Astrocyte (in vitro differentiated cells and primary cell): ENCODE measurements around the gene SLC9A9. TPM values are rescaled to one million over a fixed set of nuclear protein-coding genes. Genes with fewer than 3 reads are reported as not detected.

Source experiments
- DNase-seq: peaks from one replicate; pipeline ENCODE4 v3.0.0-alpha.2; 2010; ENCODE audit warnings: low read depth
- FAIRE-seq: peaks from 2 replicates; lab custom pipeline; 2011; peaks lifted over from hg19 to GRCh38; lab: Jason Lieb, UNC
- H2AFZ ChIP-seq: 2 replicates; pipeline ENCODE4 v1.6.0; 2012; ENCODE audit warnings: low read depth, low read length, inconsistent platforms
- H3K27ac ChIP-seq: 2 replicates; pipeline ENCODE4 v1.5.1; 2011; ENCODE audit warnings: low read depth, low read length, inconsistent platforms
- H3K27me3 ChIP-seq: 2 replicates; pipeline ENCODE4 v1.6.0; 2011; ENCODE audit warnings: low read length, inconsistent platforms; ENCODE audit not compliant: insufficient read depth
- H3K36me3 ChIP-seq: 2 replicates; pipeline ENCODE4 v1.5.1; 2011; ENCODE audit warnings: low read length, inconsistent platforms; ENCODE audit not compliant: insufficient read depth
- H3K4me1 ChIP-seq: 2 replicates; pipeline ENCODE4 v1.5.1; 2011; ENCODE audit warnings: low read length, inconsistent platforms; ENCODE audit not compliant: insufficient read depth
- H3K4me2 ChIP-seq: 2 replicates; pipeline ENCODE4 v1.6.0; 2012; ENCODE audit warnings: low read length, inconsistent platforms
- H3K4me3 ChIP-seq: 2 replicates; pipeline ENCODE4 v1.5.1; 2011; ENCODE audit warnings: low read depth, mild to moderate bottlenecking, low read length, inconsistent platforms; ENCODE audit not compliant: insufficient read depth
- H3K79me2 ChIP-seq: 2 replicates; pipeline ENCODE4 v1.6.0; 2012; ENCODE audit warnings: mild to moderate bottlenecking, low read length, inconsistent platforms; ENCODE audit not compliant: insufficient read depth
- H3K9ac ChIP-seq: 2 replicates; pipeline ENCODE4 v1.6.0; 2012; ENCODE audit warnings: mild to moderate bottlenecking, low read length, inconsistent platforms
- H3K9me3 ChIP-seq: 2 replicates; pipeline ENCODE4 v1.5.1; 2012; ENCODE audit warnings: low read depth, mild to moderate bottlenecking, low read length, inconsistent platforms; ENCODE audit not compliant: insufficient read depth
- H4K20me1 ChIP-seq: 2 replicates; pipeline ENCODE4 v1.6.0; 2012; ENCODE audit warnings: low read length, inconsistent platforms; ENCODE audit not compliant: insufficient read depth
- H3K27ac Mint-ChIP-seq: one replicate; pipeline ENCODE4 v1.8.0; 2021; ENCODE audit warnings: mild to moderate bottlenecking, mixed read lengths; ENCODE audit not compliant: unreplicated experiment
- H3K27me3 Mint-ChIP-seq: one replicate; pipeline ENCODE4 v1.8.0; 2021; ENCODE audit warnings: low read depth, mixed read lengths; ENCODE audit not compliant: unreplicated experiment
- H3K36me3 Mint-ChIP-seq: one replicate; pipeline ENCODE4 v1.8.0; 2021; ENCODE audit warnings: low read depth, mixed read lengths; ENCODE audit not compliant: unreplicated experiment
- H3K4me1 Mint-ChIP-seq: one replicate; pipeline ENCODE4 v1.8.0; 2021; ENCODE audit warnings: low read depth, mixed read lengths; ENCODE audit not compliant: unreplicated experiment
- H3K4me3 Mint-ChIP-seq: one replicate; pipeline ENCODE4 v1.8.0; 2021; ENCODE audit warnings: mild to moderate bottlenecking, moderate library complexity, mixed read lengths; ENCODE audit not compliant: unreplicated experiment
- H3K9me3 Mint-ChIP-seq: one replicate; pipeline ENCODE4 v1.8.0; 2021; ENCODE audit warnings: mild to moderate bottlenecking, mixed read lengths; ENCODE audit not compliant: unreplicated experiment
- EZH2 ChIP-seq: IDR thresholded peaks from 2 replicates; pipeline ENCODE4 v1.6.1; 2012; ENCODE audit warnings: mild to moderate bottlenecking, low read length, inconsistent platforms; ENCODE audit not compliant: insufficient read depth
- total RNA-seq: library from RNA; stranded (reverse); gene quantifications from 2 replicates; pipeline ENCODE4 v1.2.1, GENCODE V29; 2021
- TF ChIP-seq, protein P1 (sequence below): IDR thresholded peaks from 2 replicates; pipeline ENCODE4 v1.5.1; 2011; ENCODE audit warnings: low read depth, mild to moderate bottlenecking, inconsistent platforms, low read length, moderate library complexity; ENCODE audit not compliant: insufficient read depth

The SLC9A9 gene
- total RNA-seq, 1 donor from 2014 or later = 1.5 TPM

DNA sequence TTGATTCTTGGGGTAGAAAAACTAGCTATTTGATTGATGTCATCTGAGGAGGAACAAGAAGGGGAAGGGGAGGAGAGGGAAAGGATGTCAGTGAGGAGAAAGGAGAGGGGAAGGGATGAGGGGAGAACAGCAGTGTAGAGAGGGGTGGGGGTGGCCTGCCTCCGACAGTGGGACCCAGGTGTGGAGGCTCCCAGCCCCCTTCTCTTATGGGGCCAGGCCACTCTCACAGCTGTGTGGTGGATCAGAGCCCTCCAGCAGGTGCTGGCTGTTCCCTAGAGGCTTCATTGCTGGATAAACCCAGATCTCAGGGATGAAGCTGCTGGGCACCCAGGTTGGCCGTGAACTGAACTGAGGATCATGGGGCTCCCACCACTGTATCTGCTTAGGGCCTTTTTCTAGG, 464.2 kb downstream of the SLC9A9 start:
- Histone ChIP-seq H3K27ac (no peak overlapping the region), H3K9ac (no peak overlapping the region), H3K36me3 (no peaks in the 10 kb centered on the region), H4K20me1 (no peaks in the 10 kb centered on the region), H3K4me2 (no peak overlapping the region), H3K4me3 (no peak overlapping the region), H3K27me3 (no peaks in the 10 kb centered on the region), H3K9me3 (no peaks in the 10 kb centered on the region), H2AFZ (no peak overlapping the region), H3K4me1 (no peaks in the 10 kb centered on the region), H3K79me2 (no peaks in the 10 kb centered on the region)
- no peak for TF ChIP-seq EZH2
- TF ChIP-seq, protein P1, sequence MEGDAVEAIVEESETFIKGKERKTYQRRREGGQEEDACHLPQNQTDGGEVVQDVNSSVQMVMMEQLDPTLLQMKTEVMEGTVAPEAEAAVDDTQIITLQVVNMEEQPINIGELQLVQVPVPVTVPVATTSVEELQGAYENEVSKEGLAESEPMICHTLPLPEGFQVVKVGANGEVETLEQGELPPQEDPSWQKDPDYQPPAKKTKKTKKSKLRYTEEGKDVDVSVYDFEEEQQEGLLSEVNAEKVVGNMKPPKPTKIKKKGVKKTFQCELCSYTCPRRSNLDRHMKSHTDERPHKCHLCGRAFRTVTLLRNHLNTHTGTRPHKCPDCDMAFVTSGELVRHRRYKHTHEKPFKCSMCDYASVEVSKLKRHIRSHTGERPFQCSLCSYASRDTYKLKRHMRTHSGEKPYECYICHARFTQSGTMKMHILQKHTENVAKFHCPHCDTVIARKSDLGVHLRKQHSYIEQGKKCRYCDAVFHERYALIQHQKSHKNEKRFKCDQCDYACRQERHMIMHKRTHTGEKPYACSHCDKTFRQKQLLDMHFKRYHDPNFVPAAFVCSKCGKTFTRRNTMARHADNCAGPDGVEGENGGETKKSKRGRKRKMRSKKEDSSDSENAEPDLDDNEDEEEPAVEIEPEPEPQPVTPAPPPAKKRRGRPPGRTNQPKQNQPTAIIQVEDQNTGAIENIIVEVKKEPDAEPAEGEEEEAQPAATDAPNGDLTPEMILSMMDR = no peak
- Mint-ChIP-seq H3K27ac (no peak overlapping the region), H3K4me1 (no peaks in the 10 kb centered on the region), H3K4me3 (no peak overlapping the region), H3K9me3 (peaks cover 4% of the 10 kb centered on the region), H3K27me3 (no peaks in the 10 kb centered on the region), H3K36me3 (no peaks in the 10 kb centered on the region)
- no peak for DNase-seq
- FAIRE-seq = no peak

DNA sequence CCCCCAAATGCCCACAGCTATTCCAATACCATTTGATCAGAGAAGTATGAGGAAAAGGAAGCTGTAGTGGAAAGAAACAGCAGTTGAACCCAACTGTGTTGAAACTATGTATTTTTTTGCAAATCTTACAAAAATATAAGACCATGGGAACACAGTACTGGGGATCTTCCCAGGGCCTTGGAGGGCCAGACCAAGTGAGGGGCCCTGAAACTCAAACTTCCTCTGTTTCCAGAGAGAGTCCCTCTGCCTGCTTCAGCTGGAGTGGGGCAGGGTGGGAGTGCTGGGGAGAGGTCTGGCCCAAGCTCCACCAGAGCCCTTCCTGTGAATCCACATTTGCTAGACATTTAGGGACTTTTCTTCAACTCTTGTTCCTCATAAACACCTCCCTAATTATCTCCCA, 464.8 kb downstream of the SLC9A9 start:
- no peak overlapping the region for H3K4me2 ChIP-seq
- no peaks in the 10 kb centered on the region for H3K4me1 ChIP-seq
- TF ChIP-seq, protein P1 = no peak
- TF ChIP-seq EZH2 = no peak
- Mint-ChIP-seq H3K4me1 (no peaks in the 10 kb centered on the region), H3K9me3 (peaks cover 4% of the 10 kb centered on the region), H3K27ac (no peak overlapping the region), H3K36me3 (no peaks in the 10 kb centered on the region), H3K27me3 (no peaks in the 10 kb centered on the region), H3K4me3 (no peak overlapping the region)
- no peaks in the 10 kb centered on the region for H4K20me1 ChIP-seq
- no peak overlapping the region for H3K27ac ChIP-seq
- no peak overlapping the region for H2AFZ ChIP-seq
- no peaks in the 10 kb centered on the region for H3K27me3 ChIP-seq
- no peak overlapping the region for H3K9ac ChIP-seq
- FAIRE-seq = no peak
- no peaks in the 10 kb centered on the region for H3K9me3 ChIP-seq
- no peak overlapping the region for H3K4me3 ChIP-seq
- H3K79me2 ChIP-seq = no peaks in the 10 kb centered on the region
- DNase-seq = no peak
- H3K36me3 ChIP-seq = no peaks in the 10 kb centered on the region

DNA sequence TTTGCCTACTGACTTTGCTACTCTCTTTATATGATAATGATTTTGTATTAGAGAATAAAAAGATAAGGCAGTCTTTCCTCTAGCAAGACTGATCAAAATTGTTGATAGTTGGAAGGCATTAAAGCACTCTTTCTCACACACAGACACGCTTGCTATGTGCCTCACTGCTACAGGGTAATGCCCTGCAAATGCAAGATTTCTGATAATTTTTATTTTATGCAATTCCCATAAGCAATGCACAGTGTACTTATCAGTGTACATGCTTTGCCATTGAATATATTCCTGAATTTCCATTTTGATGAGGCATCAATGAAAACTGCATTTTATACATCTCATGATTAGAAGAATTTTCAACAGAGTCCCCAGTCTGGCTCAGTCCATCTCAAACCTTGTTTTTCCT, 465.5 kb downstream of the SLC9A9 start:
- H3K27ac ChIP-seq = no peak overlapping the region
- no peak overlapping the region for H3K4me2 ChIP-seq
- H3K4me1 ChIP-seq = no peaks in the 10 kb centered on the region
- FAIRE-seq (no peak), DNase-seq (no peak)
- no peak overlapping the region for H3K4me3 ChIP-seq
- Mint-ChIP-seq H3K27ac (no peak overlapping the region), H3K4me3 (no peak overlapping the region), H3K9me3 (peaks cover 4% of the 10 kb centered on the region), H3K36me3 (no peaks in the 10 kb centered on the region), H3K27me3 (peaks cover 3% of the 10 kb centered on the region), H3K4me1 (no peaks in the 10 kb centered on the region)
- no peaks in the 10 kb centered on the region for H3K36me3 ChIP-seq
- no peaks in the 10 kb centered on the region for H4K20me1 ChIP-seq
- no peaks in the 10 kb centered on the region for H3K9me3 ChIP-seq
- no peak overlapping the region for H2AFZ ChIP-seq
- H3K27me3 ChIP-seq = no peaks in the 10 kb centered on the region
- no peak for TF ChIP-seq EZH2
- TF ChIP-seq, protein P1 = no peak
- no peak overlapping the region for H3K9ac ChIP-seq
- no peaks in the 10 kb centered on the region for H3K79me2 ChIP-seq
